GM12878 (cell line): ENCODE measurements around the gene ADPRHL1. TPM values are rescaled to one million over a fixed set of nuclear protein-coding genes. Genes with fewer than 3 reads are reported as not detected.

Experiments used
- ATAC-seq: fragments of 200-7000 bp; cut with Tn5 transposase; 3 replicates; pipeline ENCODE4 v1.9.1; 2020; ENCODE audit warnings: mild to moderate bottlenecking, moderate library complexity
- BruUV-seq: library from RNA; stranded (reverse); fragments of 400-500 nt; replicated peaks from 2 replicates; lab custom pipeline; 2021; lab: Mats Ljungman, UMichigan
- CTCF ChIA-PET: fragments of 300-600 bp; sonication (Branson Sonifier 250); formaldehyde crosslinking; extraction: SDS; loops from one replicate; lab custom pipeline; 2021; ENCODE audit warnings: inconsistent platforms; lab: Yijun Ruan, JAX
- POLR2A ChIA-PET: fragments of 350-600 bp; formaldehyde crosslinking; extraction: SDS; loops from one replicate; lab custom pipeline; 2021; ENCODE audit warnings: inconsistent platforms; lab: Charles Lee
- RAD21 ChIA-PET: fragments of 300-600 bp; sonication (Branson Sonifier 250); formaldehyde crosslinking; loops from one replicate; lab custom pipeline; 2023; ENCODE audit warnings: antibody characterized with exemption; ENCODE audit not compliant: unreplicated experiment; lab: Charles Lee
- SMC1A ChIA-PET: fragments of 300-600 bp; sonication (Branson Sonifier 250); formaldehyde crosslinking; loops from one replicate; lab custom pipeline; 2023; ENCODE audit not compliant: unreplicated experiment, uncharacterized antibody; lab: Charles Lee
- DNase-seq: peaks from one replicate; pipeline ENCODE4 v3.0.0-alpha.2; 2011; ENCODE audit warnings: low read depth, low spot score
- FAIRE-seq: peaks from 3 replicates; lab custom pipeline; 2011; peaks lifted over from hg19 to GRCh38; lab: Jason Lieb, UNC
- H2AFZ ChIP-seq: 2 replicates; pipeline ENCODE4 v1.6.0; 2011; ENCODE audit warnings: low read depth, low read length, control low read depth; ENCODE audit not compliant: control insufficient read depth
- H3K27ac ChIP-seq: 2 replicates; pipeline ENCODE4 v1.5.1; 2011; ENCODE audit warnings: control low read depth; ENCODE audit not compliant: control insufficient read depth, insufficient read depth
- H3K27me3 ChIP-seq, 2 experiments: replicated peaks in 1 of 2; 2 replicates each; pipeline versions ENCODE4 v1.6.0 to v1.6.1; 2011; ENCODE audit warnings: low read length in 1 of 2; ENCODE audit not compliant: control insufficient read depth in 2 of 2, insufficient read depth in 2 of 2
- H3K36me3 ChIP-seq, 2 experiments: 2 replicates each; pipeline ENCODE4 v1.5.1; 2011; ENCODE audit warnings: low read length in 1 of 2; ENCODE audit not compliant: control insufficient read depth in 2 of 2, insufficient read depth in 2 of 2
- H3K4me1 ChIP-seq: 2 replicates; pipeline ENCODE4 v1.6.1; 2011; ENCODE audit warnings: mild to moderate bottlenecking, low read length, moderate library complexity, mixed read lengths; ENCODE audit not compliant: control insufficient read depth, insufficient read depth
- H3K4me2 ChIP-seq: 2 replicates; pipeline ENCODE4 v1.6.0; 2011; ENCODE audit warnings: control low read depth; ENCODE audit not compliant: control insufficient read depth, insufficient read depth
- H3K4me3 ChIP-seq: fragments of 200-600 bp; sonication (generic); 2 replicates; pipeline ENCODE4 v1.5.1; 2016
- H3K79me2 ChIP-seq: 2 replicates; pipeline ENCODE4 v1.6.0; 2011; ENCODE audit warnings: low read length; ENCODE audit not compliant: control insufficient read depth, insufficient read depth
- H3K9ac ChIP-seq: 2 replicates; pipeline ENCODE4 v1.8.0; 2011; ENCODE audit warnings: low read length, control low read depth, mixed read lengths; ENCODE audit not compliant: control insufficient read depth, insufficient read depth
- H3K9me3 ChIP-seq: replicated peaks from 3 replicates; pipeline ENCODE4 v1.5.1; 2011; ENCODE audit warnings: mild to moderate bottlenecking, low read length; ENCODE audit not compliant: control insufficient read depth, insufficient read depth
- H4K20me1 ChIP-seq: 2 replicates; pipeline ENCODE4 v1.6.0; 2011; ENCODE audit not compliant: control insufficient read depth, insufficient read depth
- E2F4 ChIP-seq: IDR thresholded peaks from 2 replicates; pipeline ENCODE4 v1.6.1; 2012; ENCODE audit warnings: low read depth, low read length, improper control_type of control experiment
- IRF4 ChIP-seq: IDR thresholded peaks from 2 replicates; pipeline ENCODE4 v1.6.1; 2011; ENCODE audit warnings: low read depth, low read length
- ZNF622 ChIP-seq: fragments of 450-650 bp; IDR thresholded peaks from 2 replicates; pipeline ENCODE4 v1.6.1; 2017; ENCODE audit warnings: mild to moderate bottlenecking, inconsistent platforms
- WGBS: methylation state at CpG from one replicate; pipeline ENCODE4 v1.1.6; 2016; ENCODE audit warnings: low lambda C conversion rate; ENCODE audit not compliant: insufficient replicate concordance, insufficient coverage; ENCODE audit errors: missing lambda C conversion rate; 5-methylcytosine and 5-hydroxymethylcytosine counted together
- in situ Hi-C: fragments of 300-500 bp; cut with MboI; formaldehyde crosslinking; loops from 9 replicates; pipeline ENCODE4 v1.14.3; 2018; ENCODE audit warnings: mixed read lengths
- intact Hi-C: fragments of 100-400 bp; cut with micrococcal nuclease; formaldehyde crosslinking; loops from one replicate; pipeline ENCODE4 v1.14.2; 2022; ENCODE audit not compliant: unreplicated experiment
- polyA plus RNA-seq, 11 experiments: library from polyadenylated mRNA; depleted of rRNA in 4 of 11; unstranded in 6 of 11; stranded (reverse) in 5 of 11; fragments of >200 nt; fragmentation: Nextera tagmentation in 4 of 11; fragmentation: Illumina TruSeq in 1 of 11; extraction: Ambion mirVana in 4 of 11; extraction: Trizol in 1 of 11; gene quantifications; 1 replicate in 1 of 11; 2 replicates in 10 of 11; pipeline versions ENCODE4 v1.2.1 to v1.2.3, GENCODE V29; 2011 to 2016; ENCODE audit warnings: inconsistent platforms in 2 of 11, missing spikeins in 2 of 11, low read depth in 1 of 11
- total RNA-seq, 4 experiments: library from RNA; depleted of rRNA in 3 of 4; stranded (reverse); fragments of >200 nt in 3 of 4; fragmentation: Illumina TruSeq in 1 of 4; extraction: Trizol in 1 of 4; gene quantifications; 2 replicates each; pipeline versions ENCODE4 v1.2.1 to v1.2.3, GENCODE V29; 2013 to 2021

ADPRHL1 gene
- total and polyA plus RNA-seq, 10 of the 15 experiments (the other 5 are each of a cell fraction or from before 2014, with no cell fraction given): 0.05 to 1.9 (median 1.0) TPM

- TF ChIP-seq E2F4 (no peak), IRF4 (no peak)
Measured at GRCh38 chr13:113418722-113419049, 34.6 kb downstream of the ADPRHL1 start (continued).

GRCh38 chr13:113417836-113418721 lies 35.2 kb downstream of the ADPRHL1 start:
- RAD21 ChIA-PET: no interaction called here
- no peak overlapping the region for H3K4me2 ChIP-seq
- H3K27ac ChIP-seq: no peak overlapping the region
- no peak for ATAC-seq
- H3K4me1 ChIP-seq: no peaks in the 10 kb centered on the region
- intact Hi-C loops: no loop called here
- no peak overlapping the region for H3K9ac ChIP-seq
- no peaks in the 10 kb centered on the region for H3K79me2 ChIP-seq
- H2AFZ ChIP-seq: no peak overlapping the region
- no peak for TF ChIP-seq ZNF622
- in situ Hi-C loops: no loop called here
- H3K4me3 ChIP-seq: no peak overlapping the region
- POLR2A ChIA-PET: no interaction called here
- SMC1A ChIA-PET: no interaction called here
- 29% methylated on average over 16 of the region's 16 CpGs for WGBS
- no TSS peak for BruUV-seq
- FAIRE-seq: no peak
- H3K36me3 ChIP-seq: no peaks in the 10 kb centered on the region
- H3K9me3 ChIP-seq: no peaks in the 10 kb centered on the region
- no peaks in the 10 kb centered on the region; a peak in 1 of 4 replicates for H3K27me3 ChIP-seq
- H4K20me1 ChIP-seq: no peaks in the 10 kb centered on the region
- CTCF ChIA-PET: no interaction called here
- DNase-seq: no peak
